Transverse colon (tissue), 4 donors: Measurements from ENCODE around the gene ZNF581.

Experiments used
- CTCF ChIP-seq, 5 experiments: fragments of 200-600 bp in 3 of 5; fragments of 450-650 bp in 2 of 5; sonication (generic) in 3 of 5; IDR thresholded peaks; 1 replicate in 2 of 5; 2 replicates in 3 of 5; pipeline ENCODE4 v1.5.1; 2016 to 2017; ENCODE audit warnings: antibody characterized with exemption in 5 of 5, inconsistent platforms in 3 of 5, mild to moderate bottlenecking in 2 of 5, moderate library complexity in 1 of 5
- EP300 ChIP-seq: sonication (generic); formaldehyde crosslinking; IDR thresholded peaks from one replicate; pipeline ENCODE4 v1.6.1; 2017; ENCODE audit warnings: antibody characterized with exemption, low read depth
- POLR2A ChIP-seq: fragments of 450-650 bp; IDR thresholded peaks from one replicate; pipeline ENCODE4 v1.6.1; 2016; ENCODE audit warnings: antibody characterized with exemption, mild to moderate bottlenecking, moderate library complexity
- POLR2AphosphoS5 ChIP-seq, 3 donors: sonication (generic); formaldehyde crosslinking; IDR thresholded peaks; one replicate each; pipeline ENCODE4 v1.6.1; 2016; ENCODE audit warnings: antibody characterized with exemption in 3 of 3

DNA sequence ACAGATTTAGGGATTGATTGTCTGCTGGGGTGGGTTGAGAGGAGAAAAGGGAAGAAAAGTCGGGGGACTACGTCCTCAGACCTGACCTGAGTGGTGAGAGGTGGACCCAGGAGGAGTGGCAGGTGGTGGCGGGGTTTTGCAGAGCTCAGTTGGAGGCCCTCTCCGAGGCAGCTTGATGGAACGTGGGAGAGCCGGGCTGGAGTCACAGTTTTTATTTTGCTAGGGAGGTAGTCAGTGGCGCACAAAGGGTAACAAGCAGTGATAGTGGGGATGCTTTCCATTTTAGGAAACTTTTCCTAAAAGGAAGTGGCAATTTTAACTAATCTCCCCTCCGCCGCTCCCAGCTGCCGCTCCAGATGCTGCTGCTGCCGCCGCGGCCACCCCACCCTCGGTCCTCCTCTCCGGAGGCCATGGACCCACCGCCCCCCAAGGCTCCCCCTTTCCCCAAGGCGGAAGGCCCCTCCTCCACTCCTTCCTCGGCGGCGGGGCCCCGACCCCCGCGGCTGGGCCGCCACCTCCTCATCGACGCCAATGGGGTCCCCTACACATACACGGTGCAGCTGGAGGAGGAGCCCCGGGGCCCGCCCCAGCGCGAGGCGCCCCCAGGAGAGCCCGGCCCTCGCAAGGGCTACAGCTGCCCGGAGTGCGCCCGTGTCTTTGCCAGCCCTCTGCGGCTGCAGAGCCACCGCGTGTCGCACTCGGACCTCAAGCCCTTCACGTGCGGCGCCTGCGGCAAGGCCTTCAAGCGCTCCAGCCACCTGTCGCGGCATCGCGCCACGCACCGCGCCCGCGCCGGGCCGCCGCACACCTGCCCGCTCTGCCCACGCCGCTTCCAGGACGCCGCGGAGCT, 1.1 kb upstream of the ZNF581 start:
- TF ChIP-seq CTCF (IDR thresholded peaks at IDR 0.05) = no peak
- no peak for TF ChIP-seq EP300
- no peak for TF ChIP-seq POLR2A
- TF ChIP-seq POLR2AphosphoS5 (IDR thresholded peaks at IDR 0.05) = peak in 2 of 3 donors; percentile 27 to 36
